Activated CD8-positive, alpha-beta T cell treated with anti-CD3 and anti-CD28 coated beads for 36 hours (primary cell): ENCODE results near the gene SYNM. TPM values are rescaled to one million over a fixed set of nuclear protein-coding genes. Genes with fewer than 3 reads are reported as not detected.
"Not testable (repeated sequence)": the region's sequence is repeated elsewhere in the genome, so short reads cannot be mapped to it uniquely, and the experiment has no call there.

Experiments used
- ATAC-seq: fragments of 200-7000 bp; cut with Tn5 transposase; one replicate; pipeline ENCODE4 v1.10.0; 2021; ENCODE audit warnings: mild to moderate bottlenecking, moderate library complexity
- CTCF ChIA-PET: fragments of 350-600 bp; sonication (Branson Sonifier 250); formaldehyde crosslinking; loops from one replicate; lab custom pipeline; 2021; ENCODE audit warnings: antibody characterized with exemption; lab: Charles Lee
- POLR2A ChIA-PET: fragments of 350-600 bp; sonication (Branson Sonifier 250); formaldehyde crosslinking; loops from one replicate; lab custom pipeline; 2021; ENCODE audit warnings: antibody characterized with exemption; lab: Charles Lee
- DNase-seq: peaks from one replicate; pipeline ENCODE4 v3.0.0-alpha.2; 2020
- H3K27ac Mint-ChIP-seq: one replicate; pipeline ENCODE4 v1.8.0; 2021; ENCODE audit warnings: mild to moderate bottlenecking, mixed read lengths
- H3K27me3 Mint-ChIP-seq: one replicate; pipeline ENCODE4 v1.8.0; 2021; ENCODE audit warnings: mixed read lengths
- H3K36me3 Mint-ChIP-seq: one replicate; pipeline ENCODE4 v1.8.0; 2021; ENCODE audit warnings: low read depth, mixed read lengths
- H3K4me1 Mint-ChIP-seq: one replicate; pipeline ENCODE4 v1.8.0; 2021; ENCODE audit warnings: low read depth, mixed read lengths
- H3K4me3 Mint-ChIP-seq: one replicate; pipeline ENCODE4 v1.8.0; 2021; ENCODE audit warnings: mild to moderate bottlenecking, moderate library complexity, mixed read lengths
- H3K9me3 Mint-ChIP-seq: one replicate; pipeline ENCODE4 v1.8.0; 2021; ENCODE audit warnings: mixed read lengths
- intact Hi-C: fragments of 100-400 bp; cut with micrococcal nuclease; formaldehyde crosslinking; loops from one replicate; pipeline ENCODE4 v1.10.0; 2022
- total RNA-seq, 2 experiments: library from RNA; stranded (reverse); gene quantifications; one replicate each; pipeline ENCODE4 v1.2.3, GENCODE V29; 2021
- TF ChIP-seq, protein P1 (sequence below): fragments of 200-600 bp; IDR thresholded peaks from one replicate; pipeline ENCODE4 v1.8.0; 2022; ENCODE audit warnings: antibody characterized with exemption, mild to moderate bottlenecking

The SYNM gene
- total RNA-seq, 2 experiments from 2014 or later, result 0.63 to 0.69 TPM

DNA sequence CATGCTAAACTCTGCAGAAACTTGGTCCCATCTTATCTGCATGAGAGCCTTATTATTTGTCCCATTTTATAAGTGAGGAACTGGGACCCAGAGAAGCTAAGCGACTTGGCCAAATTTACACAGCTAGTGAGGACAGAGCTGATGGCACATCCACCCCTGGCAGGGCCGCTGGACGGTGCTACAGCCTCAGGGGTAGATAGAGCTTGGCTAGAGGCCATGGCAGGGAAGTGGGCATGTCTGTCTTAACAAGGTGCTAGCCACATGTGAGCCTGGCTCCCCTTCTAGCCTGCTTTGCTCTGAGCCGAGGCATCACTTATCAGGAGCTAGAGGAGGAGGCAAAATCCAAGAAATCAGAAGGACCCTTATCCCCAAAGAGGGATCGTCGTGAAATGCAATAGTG is 36.7 kb upstream of the SYNM start:
- intact Hi-C loops, result no loop called here
- no peaks in the 10 kb centered on the region for H3K4me1 Mint-ChIP-seq
- ChIA-PET CTCF (interaction anchor here (1.1 to 3.1 kb wide), 4 partner anchors 8 to 549 kb away, joined by 4 to 10 read pairs (median 6); no protein-coding TSS in a partner anchor), POLR2A (no interaction called here)
- ATAC-seq (no peak), DNase-seq (no peak)
- H3K9me3 Mint-ChIP-seq, result no peaks in the 10 kb centered on the region
- H3K36me3 Mint-ChIP-seq, result no peaks in the 10 kb centered on the region
- no peak overlapping the region for H3K27ac Mint-ChIP-seq
- peaks cover 3% of the 10 kb centered on the region for H3K27me3 Mint-ChIP-seq
- TF ChIP-seq, protein P1, sequence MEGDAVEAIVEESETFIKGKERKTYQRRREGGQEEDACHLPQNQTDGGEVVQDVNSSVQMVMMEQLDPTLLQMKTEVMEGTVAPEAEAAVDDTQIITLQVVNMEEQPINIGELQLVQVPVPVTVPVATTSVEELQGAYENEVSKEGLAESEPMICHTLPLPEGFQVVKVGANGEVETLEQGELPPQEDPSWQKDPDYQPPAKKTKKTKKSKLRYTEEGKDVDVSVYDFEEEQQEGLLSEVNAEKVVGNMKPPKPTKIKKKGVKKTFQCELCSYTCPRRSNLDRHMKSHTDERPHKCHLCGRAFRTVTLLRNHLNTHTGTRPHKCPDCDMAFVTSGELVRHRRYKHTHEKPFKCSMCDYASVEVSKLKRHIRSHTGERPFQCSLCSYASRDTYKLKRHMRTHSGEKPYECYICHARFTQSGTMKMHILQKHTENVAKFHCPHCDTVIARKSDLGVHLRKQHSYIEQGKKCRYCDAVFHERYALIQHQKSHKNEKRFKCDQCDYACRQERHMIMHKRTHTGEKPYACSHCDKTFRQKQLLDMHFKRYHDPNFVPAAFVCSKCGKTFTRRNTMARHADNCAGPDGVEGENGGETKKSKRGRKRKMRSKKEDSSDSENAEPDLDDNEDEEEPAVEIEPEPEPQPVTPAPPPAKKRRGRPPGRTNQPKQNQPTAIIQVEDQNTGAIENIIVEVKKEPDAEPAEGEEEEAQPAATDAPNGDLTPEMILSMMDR, result no peak
- H3K4me3 Mint-ChIP-seq, result no peak overlapping the region

DNA sequence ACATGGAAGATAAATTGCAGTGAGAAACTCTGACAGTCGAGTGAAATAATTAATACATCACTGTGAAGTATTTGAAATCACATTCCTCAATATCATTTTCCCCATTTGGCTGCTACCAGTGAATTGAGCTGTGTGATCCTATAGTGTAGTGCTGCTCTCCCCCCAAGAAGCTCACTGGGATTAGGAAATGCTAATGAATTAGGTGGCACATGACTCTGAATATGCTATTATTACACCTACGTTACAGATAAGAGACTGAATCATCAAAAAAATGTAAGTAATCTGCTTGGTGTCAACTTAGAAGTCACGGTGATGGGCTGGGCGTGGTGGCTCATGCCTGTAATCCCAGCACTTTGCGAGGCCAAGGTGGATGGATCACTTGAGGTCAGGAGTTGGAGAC is 34.7 kb upstream of the SYNM start:
- TF ChIP-seq, protein P1, result no peak
- H3K9me3 Mint-ChIP-seq, result no peaks in the 10 kb centered on the region
- DNase-seq, result no peak
- intact Hi-C loops, result no loop called here
- no peak overlapping the region for H3K4me3 Mint-ChIP-seq
- H3K36me3 Mint-ChIP-seq, result no peaks in the 10 kb centered on the region
- H3K27ac Mint-ChIP-seq, result no peak overlapping the region
- ATAC-seq, result no peak
- no peaks in the 10 kb centered on the region for H3K4me1 Mint-ChIP-seq
- no peaks in the 10 kb centered on the region for H3K27me3 Mint-ChIP-seq
- ChIA-PET CTCF (interaction anchor here (1.3 to 3.1 kb wide), 2 partner anchors 9 to 11 kb away, joined by 3 to 10 read pairs; no protein-coding TSS in a partner anchor), POLR2A (no interaction called here)

DNA sequence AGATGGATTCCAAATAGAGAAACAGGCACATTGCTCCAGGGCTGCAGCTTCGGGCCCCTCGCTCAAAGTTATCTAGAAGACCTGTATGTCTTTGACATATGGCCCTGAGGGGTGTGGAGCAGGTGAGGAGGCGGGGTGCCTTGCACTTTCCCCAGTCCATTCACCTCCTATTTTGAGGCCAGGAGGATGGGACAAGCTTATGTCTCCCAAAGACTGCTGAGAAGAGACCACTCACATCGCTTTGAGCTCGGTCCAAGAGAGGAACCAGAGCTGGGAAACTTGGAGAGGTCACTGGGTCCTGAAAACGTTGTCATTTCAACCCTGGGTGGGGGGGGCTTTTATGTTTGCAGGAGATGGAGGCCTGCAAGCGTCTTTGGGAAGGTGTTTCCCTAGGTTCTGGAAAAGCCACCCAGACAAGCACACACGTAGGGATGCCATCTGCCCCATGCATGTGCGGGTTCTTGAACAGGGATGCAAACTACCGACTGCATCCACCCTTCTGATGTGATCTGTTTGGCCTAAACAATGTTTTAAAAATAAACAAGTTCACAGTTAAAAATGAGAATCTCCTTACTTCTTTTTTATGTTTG is 33.7 kb upstream of the SYNM start:
- CTCF ChIA-PET, result interaction anchor here (0.7 to 8.6 kb wide), 2 partner anchors 12 to 552 kb away, joined by 3 to 88 read pairs; no protein-coding TSS in a partner anchor
- POLR2A ChIA-PET, result no interaction called here
- ATAC-seq (no peak), DNase-seq (no peak)
- Mint-ChIP-seq H3K4me3 (no peak overlapping the region), H3K27ac (no peak overlapping the region), H3K27me3 (no peaks in the 10 kb centered on the region), H3K9me3 (no peaks in the 10 kb centered on the region), H3K4me1 (peaks cover 2% of the 10 kb centered on the region), H3K36me3 (no peaks in the 10 kb centered on the region)
- intact Hi-C loops, result no loop called here
- TF ChIP-seq, protein P1, result no peak

DNA sequence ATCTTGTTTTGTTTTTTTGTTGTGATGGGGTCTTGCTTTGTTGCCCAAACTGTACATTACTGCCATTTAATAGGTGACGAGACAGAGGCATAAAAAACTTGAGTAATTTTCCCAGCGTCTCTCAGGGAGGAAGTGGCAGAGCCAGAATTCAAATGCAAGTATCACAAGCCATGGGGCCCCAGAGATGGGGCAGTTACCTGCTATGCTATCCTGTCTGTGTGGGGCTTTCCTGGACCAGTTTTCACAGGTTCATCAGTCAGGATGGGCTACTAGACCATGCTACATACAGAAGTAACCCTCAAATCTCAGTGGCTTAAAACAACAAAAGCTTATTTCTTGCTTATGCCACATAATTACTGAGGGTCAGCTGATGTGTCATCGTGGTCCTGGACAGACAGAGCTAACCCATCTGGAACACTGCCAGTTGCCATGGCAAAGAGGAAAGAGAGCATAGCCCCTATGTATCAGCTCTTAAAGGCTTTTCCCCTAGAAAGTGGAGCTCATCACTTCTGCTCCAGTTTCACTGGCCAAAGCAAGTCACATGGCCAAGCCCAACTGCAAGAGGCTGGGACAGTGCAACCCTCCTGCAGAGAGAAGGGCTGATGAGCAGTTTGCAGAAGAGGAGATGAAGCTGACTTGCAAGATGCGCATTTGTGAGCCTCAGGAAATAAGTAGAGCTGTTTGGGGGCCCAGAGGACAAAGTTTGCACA is 31.7 kb upstream of the SYNM start:
- ATAC-seq (no peak), DNase-seq (no peak)
- POLR2A ChIA-PET, result interaction anchor here (1.3 kb wide), 1 partner anchor 12 kb away, joined by 5 read pairs; no protein-coding TSS in a partner anchor
- Mint-ChIP-seq H3K27ac (no peak overlapping the region), H3K27me3 (no peaks in the 10 kb centered on the region), H3K9me3 (no peaks in the 10 kb centered on the region), H3K4me1 (peaks cover 5% of the 10 kb centered on the region), H3K4me3 (no peak overlapping the region), H3K36me3 (no peaks in the 10 kb centered on the region)
- TF ChIP-seq, protein P1, result no peak
- intact Hi-C loops, result no loop called here
- CTCF ChIA-PET, result interaction anchor here (1.3 to 8.6 kb wide), 3 partner anchors 14 to 554 kb away, joined by 4 to 88 read pairs (median 14); no protein-coding TSS in a partner anchor

DNA sequence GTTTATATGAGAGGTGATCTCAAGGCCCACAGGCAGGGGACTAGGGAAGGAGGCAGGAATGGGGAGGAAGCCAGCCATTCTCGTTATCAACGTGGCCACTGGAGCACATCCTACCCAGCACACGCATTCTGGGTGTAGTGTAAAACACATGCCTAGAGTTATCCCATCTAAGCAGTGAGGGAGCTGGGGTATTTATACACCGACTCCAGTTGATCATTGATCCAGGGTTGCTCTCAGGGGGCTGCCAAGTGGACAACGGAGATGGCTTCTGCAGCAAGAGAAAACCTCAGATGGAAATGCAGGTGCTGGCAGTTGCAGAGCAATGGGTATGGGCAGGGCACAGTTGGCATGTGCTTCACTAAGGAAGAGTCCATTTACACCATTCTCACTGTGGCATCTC is 30.4 kb upstream of the SYNM start:
- ChIA-PET POLR2A (no interaction called here), CTCF (interaction anchor here (2.7 to 8.6 kb wide), 4 partner anchors 8 to 555 kb away, joined by 11 to 88 read pairs (median 13); no protein-coding TSS in a partner anchor)
- intact Hi-C loops, result no loop called here
- ATAC-seq, result no peak
- Mint-ChIP-seq H3K4me1 (peaks cover 5% of the 10 kb centered on the region), H3K4me3 (no peak overlapping the region), H3K27ac (no peak overlapping the region), H3K27me3 (no peaks in the 10 kb centered on the region), H3K9me3 (no peaks in the 10 kb centered on the region), H3K36me3 (no peaks in the 10 kb centered on the region)
- DNase-seq, result no peak
- TF ChIP-seq, protein P1, result no peak

DNA sequence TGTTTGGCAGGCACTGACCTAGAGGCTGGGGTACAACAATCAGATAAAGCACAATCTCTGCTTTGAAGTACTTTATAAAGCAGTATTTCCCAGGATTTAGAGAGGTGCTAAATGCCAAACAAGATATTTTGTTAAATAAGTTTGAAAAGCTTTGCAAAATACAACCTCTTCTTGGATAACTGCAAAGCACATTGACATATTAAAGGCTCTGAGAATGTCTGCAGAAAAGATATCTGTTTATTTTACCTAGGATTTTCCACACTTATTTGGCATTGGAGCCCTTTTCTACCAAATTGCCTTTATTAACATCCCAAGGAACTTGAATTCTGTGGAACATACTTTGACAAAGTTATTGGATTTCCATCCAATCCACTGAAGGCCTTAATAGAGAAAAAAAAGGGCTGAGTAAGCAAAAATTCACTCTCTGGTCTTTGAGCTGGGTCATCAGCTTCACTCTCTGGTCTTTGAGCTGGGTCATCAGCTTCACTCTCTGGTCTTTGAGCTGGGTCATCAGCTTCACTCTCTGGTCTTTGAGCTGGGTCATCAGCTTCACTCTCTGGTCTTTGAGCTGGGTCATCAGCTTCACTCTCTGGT is 29.7 kb upstream of the SYNM start:
- CTCF ChIA-PET, result interaction anchor here (0.7 to 8.6 kb wide), 12 partner anchors 9 to 681 kb away, joined by 3 to 88 read pairs (median 7); no protein-coding TSS in a partner anchor

More for the DNA sequence above, 29.7 kb upstream of the SYNM start:
- DNase-seq, H3K9me3 Mint-ChIP-seq, ATAC-seq, H3K36me3 Mint-ChIP-seq, H3K27ac Mint-ChIP-seq, H3K27me3 Mint-ChIP-seq, H3K4me3 Mint-ChIP-seq, H3K4me1 Mint-ChIP-seq: not testable (repeated sequence)
- intact Hi-C loops, result loop anchor here (5.0 kb wide), 1 partner anchor 288 kb away; no protein-coding TSS in a partner anchor
- POLR2A ChIA-PET, result interaction anchor here (1.1 kb wide), 2 partner anchors 30 to 59 kb away, joined by 3 read pairs; no protein-coding TSS in a partner anchor
